ENCODE measurements around the gene THEMIS2.

Gene THEMIS2

DNA sequence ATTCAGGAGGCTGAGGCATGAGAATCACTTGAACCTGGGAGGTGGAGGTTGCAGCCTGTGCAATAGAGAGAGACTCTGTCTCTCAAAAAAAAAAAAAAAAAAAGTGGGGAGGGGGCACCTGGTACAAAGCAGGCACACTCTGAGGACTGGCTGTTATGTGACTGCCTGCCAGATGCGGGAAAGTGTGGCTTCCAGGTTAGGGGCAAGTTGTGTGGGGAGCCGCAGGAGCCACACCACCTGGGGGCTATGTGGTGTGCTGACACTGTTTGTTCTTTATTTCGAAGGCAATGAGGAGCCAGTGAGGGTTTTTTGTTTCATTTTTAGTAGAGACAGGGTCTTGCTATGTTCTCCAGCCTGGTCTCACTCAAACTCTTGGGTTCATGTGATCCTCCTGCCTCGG is 5.7 kb downstream of the THEMIS2 start:
- no peak overlapping the region for H3K27ac ChIP-seq (ENCODE audit: low read length)
- ATAC-seq (ENCODE audit: insufficient read depth, low read depth) (peak; percentile 79), DNase-seq (peak; percentile 62)
- no peaks in the 10 kb centered on the region for H3K9me3 ChIP-seq (ENCODE audit: insufficient read depth, low read length, severe bottlenecking)
- no peak overlapping the region for H3K9ac ChIP-seq (ENCODE audit: low read depth, low read length)
- no peak for TF ChIP-seq EZH2 (IDR thresholded peaks at IDR 0.05; ENCODE audit: borderline replicate concordance, low read depth, low read length, severe bottlenecking)
- TF ChIP-seq, protein P1, sequence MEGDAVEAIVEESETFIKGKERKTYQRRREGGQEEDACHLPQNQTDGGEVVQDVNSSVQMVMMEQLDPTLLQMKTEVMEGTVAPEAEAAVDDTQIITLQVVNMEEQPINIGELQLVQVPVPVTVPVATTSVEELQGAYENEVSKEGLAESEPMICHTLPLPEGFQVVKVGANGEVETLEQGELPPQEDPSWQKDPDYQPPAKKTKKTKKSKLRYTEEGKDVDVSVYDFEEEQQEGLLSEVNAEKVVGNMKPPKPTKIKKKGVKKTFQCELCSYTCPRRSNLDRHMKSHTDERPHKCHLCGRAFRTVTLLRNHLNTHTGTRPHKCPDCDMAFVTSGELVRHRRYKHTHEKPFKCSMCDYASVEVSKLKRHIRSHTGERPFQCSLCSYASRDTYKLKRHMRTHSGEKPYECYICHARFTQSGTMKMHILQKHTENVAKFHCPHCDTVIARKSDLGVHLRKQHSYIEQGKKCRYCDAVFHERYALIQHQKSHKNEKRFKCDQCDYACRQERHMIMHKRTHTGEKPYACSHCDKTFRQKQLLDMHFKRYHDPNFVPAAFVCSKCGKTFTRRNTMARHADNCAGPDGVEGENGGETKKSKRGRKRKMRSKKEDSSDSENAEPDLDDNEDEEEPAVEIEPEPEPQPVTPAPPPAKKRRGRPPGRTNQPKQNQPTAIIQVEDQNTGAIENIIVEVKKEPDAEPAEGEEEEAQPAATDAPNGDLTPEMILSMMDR (IDR thresholded peaks at IDR 0.05; ENCODE audit: borderline replicate concordance, extremely low read depth, low read length, poor library complexity, severe bottlenecking), result no peak
- no peaks in the 10 kb centered on the region for H3K36me3 ChIP-seq (ENCODE audit: insufficient read depth, low read length)
- H3K4me3 ChIP-seq (ENCODE audit: low read depth in 1 of 2, low read length in 2 of 2), result no peak overlapping the region
- H2AFZ ChIP-seq (ENCODE audit: low read depth, low read length), result no peak overlapping the region
- no peaks in the 10 kb centered on the region for H3K4me1 ChIP-seq (ENCODE audit: insufficient read depth, low read length)
- no peaks in the 10 kb centered on the region for H3K27me3 ChIP-seq (ENCODE audit: insufficient read depth, low read length, poor library complexity)
- H3K79me2 ChIP-seq (ENCODE audit: insufficient read depth, low read length), result no peaks in the 10 kb centered on the region
- H4K20me1 ChIP-seq (ENCODE audit: insufficient read depth, low read length), result no peaks in the 10 kb centered on the region
- no peak overlapping the region for H3K4me2 ChIP-seq (ENCODE audit: insufficient read depth, low read length)

DNA sequence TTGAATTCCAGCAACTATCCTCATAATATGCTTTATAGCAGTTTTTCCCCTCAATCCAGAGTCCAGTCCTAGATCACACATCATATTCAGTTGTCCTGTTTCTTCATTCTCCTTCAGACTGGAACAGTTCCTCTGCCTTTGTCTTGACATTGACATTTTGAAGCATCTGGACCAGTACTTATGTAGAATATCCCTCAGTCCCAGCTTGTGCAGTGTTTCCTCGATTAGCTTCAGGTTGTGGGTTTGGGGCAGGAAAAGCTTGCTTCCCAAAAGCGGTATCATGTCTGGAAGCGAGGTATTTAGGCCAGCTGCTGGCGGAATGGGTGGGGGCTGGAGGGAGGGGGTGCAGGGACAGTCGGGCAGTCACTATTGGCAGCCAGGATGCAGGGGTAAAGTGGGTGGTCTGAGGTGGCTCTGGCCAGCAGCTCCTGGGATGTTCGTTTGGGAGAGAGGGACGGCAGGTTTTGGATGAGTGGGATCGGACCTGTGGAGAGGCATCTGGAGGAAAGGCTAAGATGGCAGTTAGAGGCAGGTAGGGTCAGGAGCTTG is 6.5 kb downstream of the THEMIS2 start:
- H3K4me2 ChIP-seq (ENCODE audit: insufficient read depth, low read length), result no peak overlapping the region
- no peak overlapping the region for H3K27ac ChIP-seq (ENCODE audit: low read length)
- H4K20me1 ChIP-seq (ENCODE audit: insufficient read depth, low read length), result no peaks in the 10 kb centered on the region
- no peak overlapping the region for H3K9ac ChIP-seq (ENCODE audit: low read depth, low read length)
- no peak overlapping the region for H2AFZ ChIP-seq (ENCODE audit: low read depth, low read length)
- no peaks in the 10 kb centered on the region for H3K4me1 ChIP-seq (ENCODE audit: insufficient read depth, low read length)
- H3K36me3 ChIP-seq (ENCODE audit: insufficient read depth, low read length), result no peaks in the 10 kb centered on the region
- no peaks in the 10 kb centered on the region for H3K79me2 ChIP-seq (ENCODE audit: insufficient read depth, low read length)
- ATAC-seq (ENCODE audit: insufficient read depth, low read depth), result no peak
- TF ChIP-seq, protein P1 (IDR thresholded peaks at IDR 0.05; ENCODE audit: borderline replicate concordance, extremely low read depth, low read length, poor library complexity, severe bottlenecking), result no peak
- no peak for TF ChIP-seq EZH2 (IDR thresholded peaks at IDR 0.05; ENCODE audit: borderline replicate concordance, low read depth, low read length, severe bottlenecking)
- H3K27me3 ChIP-seq (ENCODE audit: insufficient read depth, low read length, poor library complexity), result no peaks in the 10 kb centered on the region
- no peak for DNase-seq
- H3K4me3 ChIP-seq (ENCODE audit: low read depth in 1 of 2, low read length in 2 of 2), result no peak overlapping the region
- no peaks in the 10 kb centered on the region for H3K9me3 ChIP-seq (ENCODE audit: insufficient read depth, low read length, severe bottlenecking)

DNA sequence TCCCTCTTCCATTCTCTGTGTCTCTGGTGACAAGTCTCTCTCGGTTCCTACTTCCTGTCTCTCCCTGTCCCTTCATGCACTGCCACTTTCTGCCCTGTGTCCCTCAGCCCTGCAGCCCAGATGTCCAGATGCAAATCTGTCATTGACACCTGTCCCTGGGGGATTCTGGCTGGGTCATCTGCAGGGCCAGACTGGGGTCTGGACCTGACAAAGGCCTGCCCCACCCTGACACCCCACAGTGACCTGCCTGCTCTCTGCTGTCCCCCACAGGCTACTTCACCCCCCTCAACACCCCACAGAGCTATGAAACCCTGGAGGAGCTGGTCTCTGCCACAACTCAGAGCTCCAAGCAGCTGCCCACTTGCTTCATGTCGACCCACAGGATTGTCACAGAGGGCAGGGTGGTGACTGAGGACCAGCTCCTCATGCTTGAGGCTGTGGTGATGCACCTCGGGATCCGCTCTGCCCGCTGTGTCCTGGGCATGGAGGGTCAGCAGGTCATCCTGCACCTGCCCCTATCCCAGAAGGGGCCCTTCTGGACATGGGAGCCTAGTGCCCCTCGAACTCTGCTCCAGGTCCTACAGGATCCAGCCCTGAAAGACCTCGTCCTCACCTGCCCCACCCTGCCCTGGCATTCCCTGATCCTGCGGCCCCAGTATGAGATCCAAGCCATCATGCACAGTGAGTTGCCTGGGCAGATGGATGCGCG is 7.2 kb downstream of the THEMIS2 start:
- H3K36me3 ChIP-seq (ENCODE audit: insufficient read depth, low read length), result no peaks in the 10 kb centered on the region
- no peak overlapping the region for H3K4me3 ChIP-seq (ENCODE audit: low read depth in 1 of 2, low read length in 2 of 2)
- no peaks in the 10 kb centered on the region for H3K79me2 ChIP-seq (ENCODE audit: insufficient read depth, low read length)
- H3K27ac ChIP-seq (ENCODE audit: low read length), result no peak overlapping the region
- H3K4me1 ChIP-seq (ENCODE audit: insufficient read depth, low read length), result no peaks in the 10 kb centered on the region
- no peak for TF ChIP-seq EZH2 (IDR thresholded peaks at IDR 0.05; ENCODE audit: borderline replicate concordance, low read depth, low read length, severe bottlenecking)
- TF ChIP-seq, protein P1 (IDR thresholded peaks at IDR 0.05; ENCODE audit: borderline replicate concordance, extremely low read depth, low read length, poor library complexity, severe bottlenecking), result no peak
- no peak for DNase-seq
- no peak overlapping the region for H3K9ac ChIP-seq (ENCODE audit: low read depth, low read length)
- H3K9me3 ChIP-seq (ENCODE audit: insufficient read depth, low read length, severe bottlenecking), result no peaks in the 10 kb centered on the region
- no peaks in the 10 kb centered on the region for H4K20me1 ChIP-seq (ENCODE audit: insufficient read depth, low read length)
- H2AFZ ChIP-seq (ENCODE audit: low read depth, low read length), result no peak overlapping the region
- no peaks in the 10 kb centered on the region for H3K27me3 ChIP-seq (ENCODE audit: insufficient read depth, low read length, poor library complexity)
- H3K4me2 ChIP-seq (ENCODE audit: insufficient read depth, low read length), result no peak overlapping the region
- no peak for ATAC-seq (ENCODE audit: insufficient read depth, low read depth)

Measured in DND-41 (cell line).